ENCODE measurements around the gene CACNA1H.

CACNA1H gene

DNA sequence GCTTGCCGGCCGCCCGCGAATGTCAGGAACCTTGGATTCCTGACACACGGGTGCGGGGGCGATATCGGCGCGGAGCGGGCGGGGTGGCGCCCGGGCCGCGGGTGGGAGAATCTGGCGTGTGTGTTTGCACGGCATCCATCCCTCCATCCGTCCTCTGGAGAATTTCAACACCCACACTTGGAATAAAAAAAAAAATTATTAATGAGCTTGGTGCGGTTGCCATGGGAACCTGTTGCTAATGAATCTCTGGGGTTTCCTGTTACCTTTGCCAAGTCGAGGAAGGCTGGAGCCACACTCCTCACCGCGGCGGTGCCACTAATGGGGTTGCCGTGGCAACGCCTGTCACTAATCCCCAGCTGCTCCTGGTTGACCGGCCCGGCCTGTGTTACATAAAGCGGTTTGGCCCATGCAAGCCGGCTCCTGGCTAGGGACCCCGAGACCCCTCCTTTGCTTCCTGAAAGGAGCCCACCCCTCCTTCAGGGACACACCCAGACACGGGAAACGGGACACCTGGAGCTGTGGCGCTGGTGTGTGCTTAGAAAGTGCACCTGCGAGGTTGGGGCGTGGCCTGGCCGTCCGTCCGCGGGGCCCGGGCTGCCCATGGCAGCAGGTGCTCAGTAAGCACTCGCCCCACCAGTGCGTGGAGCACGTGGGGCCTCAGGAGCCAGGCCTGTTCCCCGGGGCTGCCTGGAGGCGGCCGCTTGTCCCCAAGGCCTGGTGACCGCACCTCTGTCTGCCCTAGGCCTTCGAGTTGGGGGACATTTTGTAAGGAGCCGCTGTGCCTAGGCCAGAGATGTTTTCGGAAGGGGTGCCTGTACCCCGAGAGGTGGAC, 14.6 kb downstream of the CACNA1H start:
- Histone ChIP-seq H3K36me3 (no peaks in the 10 kb centered on the region), H3K27me3 (no peaks in the 10 kb centered on the region), H3K27ac (no peak overlapping the region), H3K9me3 (no peaks in the 10 kb centered on the region), H3K4me3 (ENCODE audit: low read depth in 1 of 2, low read length in 1 of 2) (no peak overlapping the region), H3K4me1 (ENCODE audit: control insufficient read depth in 1 of 2, insufficient read depth in 1 of 2, low read depth in 1 of 2, low read length in 1 of 2) (no peaks in the 10 kb centered on the region)
- no peak for TF ChIP-seq CTCF (IDR thresholded peaks at IDR 0.05)

GRCh38 chr16:1168837-1169236, 15.9 kb downstream of the CACNA1H start:
- no peaks in the 10 kb centered on the region for H3K9me3 ChIP-seq
- TF ChIP-seq CTCF (IDR thresholded peaks at IDR 0.05) = no peak
- H3K4me1 ChIP-seq (ENCODE audit: control insufficient read depth in 1 of 2, insufficient read depth in 1 of 2, low read depth in 1 of 2, low read length in 1 of 2) = no peaks in the 10 kb centered on the region
- no peak overlapping the region for H3K4me3 ChIP-seq (ENCODE audit: low read depth in 1 of 2, low read length in 1 of 2)
- no peaks in the 10 kb centered on the region for H3K36me3 ChIP-seq
- H3K27ac ChIP-seq = no peak overlapping the region
- no peaks in the 10 kb centered on the region for H3K27me3 ChIP-seq

DNA sequence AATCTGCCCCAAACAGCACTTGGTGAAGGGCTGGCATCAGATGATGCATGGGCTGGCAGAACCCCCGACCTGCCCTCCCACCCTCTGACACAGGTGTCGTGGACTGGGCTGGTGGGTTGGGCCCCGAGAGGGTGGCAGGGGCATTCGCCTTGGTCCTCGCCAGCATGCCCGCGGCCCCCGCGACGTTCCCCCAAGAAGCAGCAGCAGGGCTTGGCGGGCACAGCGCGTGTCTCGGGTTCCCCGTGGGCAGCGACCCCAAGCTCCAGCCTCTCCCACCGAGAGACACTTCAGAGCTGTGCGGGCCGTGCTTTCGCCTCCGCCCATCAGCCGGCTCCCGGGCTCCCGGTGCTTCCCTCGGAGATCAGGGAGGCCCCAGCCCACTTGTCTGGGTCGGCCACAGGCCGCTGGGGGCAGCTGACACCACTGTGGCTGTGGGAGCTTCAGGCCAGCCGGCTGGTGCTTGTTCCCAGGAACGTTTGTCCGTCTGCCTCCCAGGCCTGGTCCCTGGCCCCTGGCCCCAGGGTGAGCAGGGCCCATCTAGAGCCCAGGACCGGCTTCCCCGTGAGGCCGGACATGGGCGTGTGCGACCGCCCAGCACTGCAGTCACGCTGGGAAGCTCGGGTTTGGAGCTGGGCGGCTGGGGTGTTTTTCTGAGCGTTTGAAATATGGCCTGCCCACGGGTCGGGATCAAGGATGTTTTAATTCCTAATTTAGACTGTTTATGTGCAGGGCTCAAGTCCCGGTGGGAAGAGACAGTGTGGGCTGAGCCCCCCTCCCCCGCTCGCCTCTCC, 16.6 kb downstream of the CACNA1H start:
- Histone ChIP-seq H3K36me3 (no peaks in the 10 kb centered on the region), H3K4me3 (ENCODE audit: low read depth in 1 of 2, low read length in 1 of 2) (no peak overlapping the region), H3K9me3 (no peaks in the 10 kb centered on the region), H3K27me3 (no peaks in the 10 kb centered on the region), H3K4me1 (ENCODE audit: control insufficient read depth in 1 of 2, insufficient read depth in 1 of 2, low read depth in 1 of 2, low read length in 1 of 2) (no peaks in the 10 kb centered on the region), H3K27ac (no peak overlapping the region)
- no peak for TF ChIP-seq CTCF (IDR thresholded peaks at IDR 0.05)

GRCh38 chr16:1170076-1170418, 17.1 kb downstream of the CACNA1H start:
- H3K27ac ChIP-seq = no peak overlapping the region
- no peak overlapping the region for H3K4me3 ChIP-seq (ENCODE audit: low read depth in 1 of 2, low read length in 1 of 2)
- H3K27me3 ChIP-seq = no peaks in the 10 kb centered on the region
- H3K36me3 ChIP-seq = no peaks in the 10 kb centered on the region
- no peaks in the 10 kb centered on the region for H3K9me3 ChIP-seq
- H3K4me1 ChIP-seq (ENCODE audit: control insufficient read depth in 1 of 2, insufficient read depth in 1 of 2, low read depth in 1 of 2, low read length in 1 of 2) = no peaks in the 10 kb centered on the region
- TF ChIP-seq CTCF (IDR thresholded peaks at IDR 0.05) = no peak

GRCh38 chr16:1171001-1171400, 18.1 kb downstream of the CACNA1H start:
- Histone ChIP-seq H3K27me3 (no peaks in the 10 kb centered on the region), H3K9me3 (no peaks in the 10 kb centered on the region), H3K4me3 (ENCODE audit: low read depth in 1 of 2, low read length in 1 of 2) (no peak overlapping the region), H3K4me1 (ENCODE audit: control insufficient read depth in 1 of 2, insufficient read depth in 1 of 2, low read depth in 1 of 2, low read length in 1 of 2) (no peaks in the 10 kb centered on the region), H3K36me3 (no peaks in the 10 kb centered on the region), H3K27ac (no peak overlapping the region)
- no peak for TF ChIP-seq CTCF (IDR thresholded peaks at IDR 0.05)

Measured in neutrophil (primary cell).